Measurements from ENCODE around the gene GPR153. TPM values are rescaled to one million over a fixed set of nuclear protein-coding genes. Genes with fewer than 3 reads are reported as not detected.

Gene GPR153
- total RNA-seq, 1 donor: 4.0 TPM

- Histone ChIP-seq H3K4me3 (ENCODE audit: insufficient read depth, low read length) (no peak overlapping the region), H3K36me3 (ENCODE audit: insufficient read depth, low read length) (peaks cover 3% of the 10 kb centered on the region), H3K27me3 (ENCODE audit: insufficient read depth, low read length) (no peaks in the 10 kb centered on the region), H3K79me2 (ENCODE audit: insufficient read depth, low read length) (peaks cover 25% of the 10 kb centered on the region), H3K4me2 (ENCODE audit: insufficient read depth, low read length) (no peak overlapping the region), H3K4me1 (ENCODE audit: insufficient read depth, low read length) (peaks cover 18% of the 10 kb centered on the region), H4K20me1 (ENCODE audit: insufficient read depth, low read length) (peaks cover 10% of the 10 kb centered on the region), H3K9me3 (ENCODE audit: low read depth, low read length) (no peaks in the 10 kb centered on the region), H2AFZ (ENCODE audit: low read length) (no peak overlapping the region), H3K27ac (ENCODE audit: low read depth, low read length) (no peak overlapping the region)
- TF ChIP-seq CTCF (IDR thresholded peaks at IDR 0.05; ENCODE audit: extremely low read depth, low read depth, low read length): no peak
- no peak for DNase-seq (ENCODE audit: insufficient read length, low spot score, missing footprints)
Observed at GRCh38 chr1:6202256-6202655, 58.6 kb downstream of the GPR153 start.

- peak overlapping the region; percentile 85 for H3K27ac ChIP-seq (ENCODE audit: low read depth, low read length)
- peak overlapping the region; percentile 77 for H2AFZ ChIP-seq (ENCODE audit: low read length)
- no peak for DNase-seq (ENCODE audit: insufficient read length, low spot score, missing footprints)
- TF ChIP-seq CTCF (IDR thresholded peaks at IDR 0.05; ENCODE audit: extremely low read depth, low read depth, low read length): no peak
- H3K79me2 ChIP-seq (ENCODE audit: insufficient read depth, low read length): peaks cover 43% of the 10 kb centered on the region
- H3K36me3 ChIP-seq (ENCODE audit: insufficient read depth, low read length): peaks cover 21% of the 10 kb centered on the region
- peak overlapping the region; percentile 83 for H3K4me2 ChIP-seq (ENCODE audit: insufficient read depth, low read length)
- no peaks in the 10 kb centered on the region for H3K27me3 ChIP-seq (ENCODE audit: insufficient read depth, low read length)
- H3K9me3 ChIP-seq (ENCODE audit: low read depth, low read length): no peaks in the 10 kb centered on the region
- H4K20me1 ChIP-seq (ENCODE audit: insufficient read depth, low read length): peaks cover 17% of the 10 kb centered on the region
- H3K4me3 ChIP-seq (ENCODE audit: insufficient read depth, low read length): peak overlapping the region; percentile 88
- peaks cover 18% of the 10 kb centered on the region for H3K4me1 ChIP-seq (ENCODE audit: insufficient read depth, low read length)
Observed at GRCh38 chr1:6200188-6200809, 60.6 kb downstream of the GPR153 start.

- peak within 1 kb of the TSS; percentile 88 for H3K4me3 ChIP-seq (ENCODE audit: insufficient read depth, low read length)
- peaks cover 28% of the 10 kb centered on the region for H3K36me3 ChIP-seq (ENCODE audit: insufficient read depth, low read length)
- no peak for TF ChIP-seq CTCF (IDR thresholded peaks at IDR 0.05; ENCODE audit: extremely low read depth, low read depth, low read length)
- peaks cover 45% of the 10 kb centered on the region for H3K79me2 ChIP-seq (ENCODE audit: insufficient read depth, low read length)
- H3K27ac ChIP-seq (ENCODE audit: low read depth, low read length): peak within 1 kb of the TSS; percentile 85
- H2AFZ ChIP-seq (ENCODE audit: low read length): peak within 1 kb of the TSS; percentile 77
- DNase-seq (ENCODE audit: insufficient read length, low spot score, missing footprints): peak; percentile 99
- H3K27me3 ChIP-seq (ENCODE audit: insufficient read depth, low read length): no peaks in the 10 kb centered on the region
- peak within 1 kb of the TSS; percentile 83 for H3K4me2 ChIP-seq (ENCODE audit: insufficient read depth, low read length)
- no peaks in the 10 kb centered on the region for H3K9me3 ChIP-seq (ENCODE audit: low read depth, low read length)
- H3K4me1 ChIP-seq (ENCODE audit: insufficient read depth, low read length): peaks cover 18% of the 10 kb centered on the region
- peaks cover 18% of the 10 kb centered on the region for H4K20me1 ChIP-seq (ENCODE audit: insufficient read depth, low read length)
Observed at GRCh38 chr1:6199298-6200187, 61.4 kb downstream of the GPR153 start, which contains the start of gene RPL22. Gene RPL22, minus strand, starts transcription at chr1:6199595. Its CDS starts 22 bp downstream, at chr1:6199573.

Measured in osteoblast (primary cell).